ENCODE data around the gene KLHL12.

KLHL12 gene

GRCh38 chr1:202880961-202881460 lies 46.0 kb downstream of the KLHL12 start:
- no peak for DNase-seq (ENCODE audit: low read depth)

GRCh38 chr1:202880062-202880461 lies 47.0 kb downstream of the KLHL12 start:
- no peak for DNase-seq (ENCODE audit: low read depth)

GRCh38 chr1:202879128-202879527 lies 47.9 kb downstream of the KLHL12 start:
- no peak for DNase-seq (ENCODE audit: low read depth)

GRCh38 chr1:202873026-202873425 lies 54.0 kb downstream of the KLHL12 start:
- no peak for DNase-seq (ENCODE audit: low read depth)

GRCh38 chr1:202871367-202871766 lies 55.7 kb downstream of the KLHL12 start:
- no peak for DNase-seq (ENCODE audit: low read depth)

GRCh38 chr1:202862679-202863560 lies 64.1 kb downstream of the KLHL12 start:
- no peak for DNase-seq (ENCODE audit: low read depth)

- no peak for DNase-seq (ENCODE audit: low read depth)
Observed at GRCh38 chr1:202861420-202862132, 65.5 kb downstream of the KLHL12 start.

- no peak for DNase-seq (ENCODE audit: low read depth)
Observed at GRCh38 chr1:202860744-202861419, 66.2 kb downstream of the KLHL12 start.

GRCh38 chr1:202858789-202859414 lies 68.1 kb downstream of the KLHL12 start:
- DNase-seq (ENCODE audit: low read depth) = no peak

GRCh38 chr1:202858331-202858730 lies 68.7 kb downstream of the KLHL12 start:
- no peak for DNase-seq (ENCODE audit: low read depth)

- no peak for DNase-seq (ENCODE audit: low read depth)
Observed at GRCh38 chr1:202857136-202857610, 69.9 kb downstream of the KLHL12 start.

GRCh38 chr1:202856014-202856413 lies 71.0 kb downstream of the KLHL12 start:
- DNase-seq (ENCODE audit: low read depth) = no peak

- no peak for DNase-seq (ENCODE audit: low read depth)
Observed at GRCh38 chr1:202854787-202855186, 72.2 kb downstream of the KLHL12 start.

- DNase-seq (ENCODE audit: low read depth) = no peak
Observed at GRCh38 chr1:202852163-202852904, 74.7 kb downstream of the KLHL12 start.

GRCh38 chr1:202850593-202851362 lies 76.3 kb downstream of the KLHL12 start:
- no peak for DNase-seq (ENCODE audit: low read depth)

GRCh38 chr1:202848191-202848542 lies 78.9 kb downstream of the KLHL12 start:
- no peak for DNase-seq (ENCODE audit: low read depth)

- DNase-seq (ENCODE audit: low read depth) = no peak
Observed at GRCh38 chr1:202844935-202845334, 82.1 kb downstream of the KLHL12 start.

GRCh38 chr1:202844259-202844658 lies 82.8 kb downstream of the KLHL12 start:
- DNase-seq (ENCODE audit: low read depth) = no peak

- no peak for DNase-seq (ENCODE audit: low read depth)
Observed at GRCh38 chr1:202843081-202843480, 84.0 kb downstream of the KLHL12 start.
